ENCODE results near the gene FAM3A.

FAM3A gene

GRCh38 chrX:154506483-154507332 is 9.3 kb downstream of the FAM3A start:
- H3K9me2 ChIP-seq (replicated peaks; ENCODE audit: control insufficient read depth, low read length), result no peaks in the 10 kb centered on the region
- H3F3A ChIP-seq (ENCODE audit: control insufficient read depth, insufficient read depth), result no peaks in the 10 kb centered on the region
- H3K36me3 ChIP-seq (ENCODE audit: control insufficient read depth, low read length), result peaks cover 18% of the 10 kb centered on the region; the same call in 1 of the 2 replicates
- H4K20me1 ChIP-seq (ENCODE audit: control insufficient read depth, insufficient read depth, low read depth, low read length), result no peaks in the 10 kb centered on the region
- no peaks in the 10 kb centered on the region for H3K9me3 ChIP-seq (ENCODE audit: control insufficient read depth, insufficient read depth, low read length)
- no peaks in the 10 kb centered on the region for H3K79me2 ChIP-seq (ENCODE audit: control insufficient read depth, low read length)
- H3K4me2 ChIP-seq (ENCODE audit: low read length), result no peak overlapping the region
- peaks cover 10% of the 10 kb centered on the region for H3K4me1 ChIP-seq (ENCODE audit: control insufficient read depth, low read length)
- no peak for TF ChIP-seq CTCF (IDR thresholded peaks at IDR 0.05; ENCODE audit: low read depth, low read length, poor library complexity, severe bottlenecking)
- no peak for TF ChIP-seq EZH2phosphoT487 (IDR thresholded peaks at IDR 0.05; ENCODE audit: borderline replicate concordance, low read length)
- no peaks in the 10 kb centered on the region for H3K27me3 ChIP-seq (ENCODE audit: control insufficient read depth, low read length)
- H3K27ac ChIP-seq (ENCODE audit: low read depth, low read length), result no peak overlapping the region
- no peak overlapping the region for H3K4me3 ChIP-seq (ENCODE audit: low read length)

- H3K9me2 ChIP-seq (replicated peaks; ENCODE audit: control insufficient read depth, low read length), result no peaks in the 10 kb centered on the region
- H3K4me2 ChIP-seq (ENCODE audit: low read length), result no peak overlapping the region
- no peaks in the 10 kb centered on the region for H3K27me3 ChIP-seq (ENCODE audit: control insufficient read depth, low read length)
- H3K36me3 ChIP-seq (ENCODE audit: control insufficient read depth, low read length), result peaks cover 16% of the 10 kb centered on the region; the same call in 1 of the 2 replicates
- H3K4me3 ChIP-seq (ENCODE audit: low read length), result no peak overlapping the region
- no peaks in the 10 kb centered on the region for H3K9me3 ChIP-seq (ENCODE audit: control insufficient read depth, insufficient read depth, low read length)
- H3K79me2 ChIP-seq (ENCODE audit: control insufficient read depth, low read length), result no peaks in the 10 kb centered on the region
- H4K20me1 ChIP-seq (ENCODE audit: control insufficient read depth, insufficient read depth, low read depth, low read length), result no peaks in the 10 kb centered on the region
- H3K27ac ChIP-seq (ENCODE audit: low read depth, low read length), result no peak overlapping the region
- H3F3A ChIP-seq (ENCODE audit: control insufficient read depth, insufficient read depth), result no peaks in the 10 kb centered on the region
- no peak for TF ChIP-seq EZH2phosphoT487 (IDR thresholded peaks at IDR 0.05; ENCODE audit: borderline replicate concordance, low read length)
- no peak for TF ChIP-seq CTCF (IDR thresholded peaks at IDR 0.05; ENCODE audit: low read depth, low read length, poor library complexity, severe bottlenecking)
- H3K4me1 ChIP-seq (ENCODE audit: control insufficient read depth, low read length), result peaks cover 7% of the 10 kb centered on the region
These were observed 10.3 kb downstream of the FAM3A start for GRCh38 chrX:154505734-154506133.

DNA sequence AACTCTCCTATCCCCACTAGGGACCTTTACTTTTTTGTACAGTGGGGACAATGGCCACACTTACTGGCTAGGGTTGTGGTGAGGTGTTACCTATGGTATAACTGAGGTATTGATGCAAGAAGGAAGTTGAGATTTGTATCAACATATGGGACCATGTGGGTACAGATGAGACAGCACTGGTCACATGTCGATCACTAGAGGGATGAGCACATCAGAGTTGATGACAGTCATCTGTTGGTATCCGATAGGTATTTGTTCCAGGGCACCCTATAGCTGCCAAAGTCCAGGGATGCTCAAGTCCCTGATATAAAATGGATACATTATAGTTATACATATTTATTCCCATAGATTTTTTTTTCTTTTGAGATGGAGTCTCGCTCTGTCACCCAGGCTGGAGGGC is 13.0 kb downstream of the FAM3A start:
- Histone ChIP-seq H3F3A (ENCODE audit: control insufficient read depth, insufficient read depth) (peaks cover 11% of the 10 kb centered on the region), H3K9me2 (replicated peaks; ENCODE audit: control insufficient read depth, low read length) (no peaks in the 10 kb centered on the region), H3K27me3 (ENCODE audit: control insufficient read depth, low read length) (no peaks in the 10 kb centered on the region), H3K36me3 (ENCODE audit: control insufficient read depth, low read length) (peaks cover 7% of the 10 kb centered on the region; the same call in 1 of the 2 replicates), H3K4me1 (ENCODE audit: control insufficient read depth, low read length) (peaks cover 29% of the 10 kb centered on the region), H3K4me2 (ENCODE audit: low read length) (peak overlapping the region; percentile 5; the same call in 1 of the 2 replicates), H3K4me3 (ENCODE audit: low read length) (no peak overlapping the region), H3K27ac (ENCODE audit: low read depth, low read length) (no peak overlapping the region), H3K79me2 (ENCODE audit: control insufficient read depth, low read length) (no peaks in the 10 kb centered on the region), H3K9me3 (ENCODE audit: control insufficient read depth, insufficient read depth, low read length) (no peaks in the 10 kb centered on the region), H4K20me1 (ENCODE audit: control insufficient read depth, insufficient read depth, low read depth, low read length) (no peaks in the 10 kb centered on the region)
- TF ChIP-seq CTCF (IDR thresholded peaks at IDR 0.05; ENCODE audit: low read depth, low read length, poor library complexity, severe bottlenecking) (no peak), EZH2phosphoT487 (IDR thresholded peaks at IDR 0.05; ENCODE audit: borderline replicate concordance, low read length) (no peak)

All from DOHH2 (cell line).